ENCODE data around the gene NFAT5. TPM values are rescaled to one million over a fixed set of nuclear protein-coding genes. Genes with fewer than 3 reads are reported as not detected.
"Not testable (repeated sequence)": the region's sequence is repeated elsewhere in the genome, so short reads cannot be mapped to it uniquely, and the experiment has no call there.

Gene NFAT5
- total RNA-seq, 2 donors from 2014 or later = 38.1 to 38.9 TPM

- 0% methylated on average over 20 to 58 of the region's 75 CpGs for WGBS, 2 donors
- intact Hi-C loops (cut with DNase I) = no loop called here
- TF ChIP-seq CTCF (IDR thresholded peaks at IDR 0.05) (no peak), POLR2A (IDR thresholded peaks at IDR 0.05) (no peak)
- Histone ChIP-seq H3K27me3 (no peaks in the 10 kb centered on the region), H3K4me3 (peak overlapping the region; percentile 95 to 99), H3K9me3 (no peaks in the 10 kb centered on the region), H3K36me3 (replicated peaks in 1 of 2; ENCODE audit: insufficient read depth in 1 of 2, low read depth in 2 of 2) (no peaks in the 10 kb centered on the region), H3K27ac (peak overlapping the region; percentile 91 to 100 (median 99)), H3K4me1 (peaks cover 38% of the 10 kb centered on the region)
- peak; percentile 47 to 68 (median 58) for DNase-seq
- ATAC-seq = peak; percentile 51
These were observed 644 bp downstream of the NFAT5 start for GRCh38 chr16:69566240-69566980.

- intact Hi-C loops (cut with DNase I) = no loop called here
- Histone ChIP-seq H3K4me3 (peak overlapping the region; percentile 95 to 99), H3K27me3 (no peaks in the 10 kb centered on the region), H3K9me3 (no peaks in the 10 kb centered on the region), H3K36me3 (replicated peaks in 1 of 2; ENCODE audit: insufficient read depth in 1 of 2, low read depth in 2 of 2) (no peaks in the 10 kb centered on the region), H3K27ac (peak overlapping the region; percentile 91 to 100 (median 99)), H3K4me1 (peaks cover 38% of the 10 kb centered on the region)
- ATAC-seq (peak; percentile 5), DNase-seq (peak; percentile 16 to 47 (median 23))
- WGBS, 2 donors = 0% methylated on average over 9 of the region's 9 CpGs
- TF ChIP-seq POLR2A (IDR thresholded peaks at IDR 0.05) (peak in 2 of 3 donors; percentile 43 to 54), CTCF (IDR thresholded peaks at IDR 0.05) (peak in 2 of 7 experiments; percentile 11 to 39)
These were observed 1.4 kb downstream of the NFAT5 start for GRCh38 chr16:69566981-69567680.

GRCh38 chr16:69568676-69569075 lies 2.9 kb downstream of the NFAT5 start:
- Histone ChIP-seq H3K4me1 (peaks cover 36% of the 10 kb centered on the region), H3K27me3 (no peaks in the 10 kb centered on the region), H3K9me3 (no peaks in the 10 kb centered on the region), H3K36me3 (replicated peaks in 1 of 2; ENCODE audit: insufficient read depth in 1 of 2, low read depth in 2 of 2) (no peaks in the 10 kb centered on the region), H3K4me3 (no peak overlapping the region), H3K27ac (peak overlapping the region in 1 of 4 donors; percentile 100)
- no peak for DNase-seq
- intact Hi-C loops (cut with DNase I) = no loop called here
- no peak for TF ChIP-seq CTCF (IDR thresholded peaks at IDR 0.05)
- TF ChIP-seq POLR2A (IDR thresholded peaks at IDR 0.05) = no peak
- 68 to 71% methylated on average over 2 of the region's 2 CpGs for WGBS, 2 donors
- ATAC-seq = no peak

GRCh38 chr16:69578771-69579170 lies 13.0 kb downstream of the NFAT5 start:
- DNase-seq; H3K27ac ChIP-seq; ATAC-seq; H3K27me3 ChIP-seq; H3K4me3 ChIP-seq; intact Hi-C loops (cut with DNase I); H3K36me3 ChIP-seq (replicated peaks in 1 of 2; ENCODE audit: insufficient read depth in 1 of 2, low read depth in 2 of 2); H3K9me3 ChIP-seq; H3K4me1 ChIP-seq: not testable (repeated sequence)
- WGBS, 2 donors = 94 to 96% methylated on average over 9 of the region's 9 CpGs

GRCh38 chr16:69579783-69580481 lies 14.2 kb downstream of the NFAT5 start:
- TF ChIP-seq POLR2A (IDR thresholded peaks at IDR 0.05) (no peak), CTCF (IDR thresholded peaks at IDR 0.05) (no peak)
- no peak for ATAC-seq
- no peaks in the 10 kb centered on the region for H3K36me3 ChIP-seq (replicated peaks in 1 of 2; ENCODE audit: insufficient read depth in 1 of 2, low read depth in 2 of 2)
- intact Hi-C loops (cut with DNase I) = no loop called here
- no peaks in the 10 kb centered on the region for H3K4me1 ChIP-seq
- no peak overlapping the region for H3K27ac ChIP-seq
- no peak for DNase-seq
- WGBS, 2 donors = 91 to 96% methylated on average over 2 of the region's 2 CpGs
- H3K9me3 ChIP-seq = no peaks in the 10 kb centered on the region
- H3K4me3 ChIP-seq = no peak overlapping the region
- H3K27me3 ChIP-seq = no peaks in the 10 kb centered on the region
